Breast epithelium (tissue), 3 donors: Measurements from ENCODE around the gene TRAM2.

ENCODE experiments used
- CTCF ChIP-seq, 3 donors: fragments of 450-650 bp; IDR thresholded peaks; one replicate each; pipeline ENCODE4 v1.5.1; 2016 to 2017; ENCODE audit warnings: antibody characterized with exemption in 3 of 3, mild to moderate bottlenecking in 3 of 3, moderate library complexity in 3 of 3
- POLR2AphosphoS5 ChIP-seq, 3 donors: sonication (generic); formaldehyde crosslinking; IDR thresholded peaks; one replicate each; pipeline ENCODE4 v1.6.1; 2017; ENCODE audit warnings: antibody characterized with exemption in 3 of 3

GRCh38 chr6:52562911-52563310 lies 13.9 kb downstream of the TRAM2 start:
- TF ChIP-seq CTCF (IDR thresholded peaks at IDR 0.05): no peak
- no peak for TF ChIP-seq POLR2AphosphoS5 (IDR thresholded peaks at IDR 0.05)
